Measurements from ENCODE around the gene AKAP13. TPM values are rescaled to one million over a fixed set of nuclear protein-coding genes. Genes with fewer than 3 reads are reported as not detected.
"Not testable (repeated sequence)": the region's sequence is repeated elsewhere in the genome, so short reads cannot be mapped to it uniquely, and the experiment has no call there.

Gene AKAP13
- total RNA-seq, 1 experiment from 2014 or later, result 47.3 TPM

GRCh38 chr15:85485956-85486567 lies 105.7 kb downstream of the AKAP13 start:
- no peaks in the 10 kb centered on the region for H3K23me2 ChIP-seq (ENCODE audit: insufficient read length, low read depth, low read length, poor library complexity, severe bottlenecking)
- Mint-ChIP-seq H3K4me1 (peaks cover 18 to 29% of the 10 kb centered on the region in 2 experiments), H3K27me3 (ENCODE audit: low read depth) (no peaks in the 10 kb centered on the region), H3K4me3 (no peak overlapping the region), H3K9me3 (no peaks in the 10 kb centered on the region; a peak in 1 of 5 replicates), H3K36me3 (ENCODE audit: insufficient read depth in 1 of 3, low read depth in 3 of 3) (peaks cover 2 to 9% (median 4%) of the 10 kb centered on the region in 3 experiments; a peak in 3 of 7 replicates), H3K27ac (no peak overlapping the region)
- no peak overlapping the region for H2BK120ac ChIP-seq (ENCODE audit: low read depth, low read length, poor library complexity, severe bottlenecking)
- no peak overlapping the region for H3K27ac ChIP-seq (ENCODE audit: insufficient read length, low read depth, low read length)
- no peak overlapping the region for H3K14ac ChIP-seq (ENCODE audit: insufficient read depth, low read length)
- H3K9me3 ChIP-seq (ENCODE audit: control insufficient read depth, low read depth, low read length), result no peaks in the 10 kb centered on the region
- H4K20me1 ChIP-seq (ENCODE audit: control insufficient read depth, insufficient read depth, insufficient read length), result no peaks in the 10 kb centered on the region
- peak; percentile 54 for DNase-seq
- no peak overlapping the region for H3K4me2 ChIP-seq (ENCODE audit: insufficient read depth, insufficient read length, low read length)
- H3K4me1 ChIP-seq (ENCODE audit: insufficient read depth, low read length), result no peaks in the 10 kb centered on the region; the same call in 1 of the 2 replicates
- H3K23ac ChIP-seq (ENCODE audit: insufficient read length, low read depth, low read length), result no peak overlapping the region
- H3K56ac ChIP-seq (ENCODE audit: insufficient read length, low read depth, low read length), result no peak overlapping the region
- no peak overlapping the region for H4K8ac ChIP-seq (replicated peaks; ENCODE audit: insufficient read length, low read depth, low read length)
- TF ChIP-seq CTCF (conservative IDR thresholded peaks at IDR 0.05), result peak; percentile 75
- H2BK5ac ChIP-seq (ENCODE audit: insufficient read length, low read length), result no peak overlapping the region
- no peaks in the 10 kb centered on the region for H3K27me3 ChIP-seq (ENCODE audit: insufficient read depth, low read length)
- H3K79me1 ChIP-seq (ENCODE audit: insufficient read depth, low read depth, low read length, poor library complexity, severe bottlenecking), result no peaks in the 10 kb centered on the region
- H2AK5ac ChIP-seq (ENCODE audit: insufficient read length, low read length), result no peak overlapping the region
- H3K4ac ChIP-seq (ENCODE audit: low read depth, low read length), result no peak overlapping the region
- no peak overlapping the region for H4K91ac ChIP-seq (ENCODE audit: insufficient read length, low read depth, low read length)
- H2BK12ac ChIP-seq (ENCODE audit: insufficient read length, low read depth, low read length), result no peak overlapping the region
- no peak overlapping the region for H2BK15ac ChIP-seq (ENCODE audit: low read depth, low read length)
- peaks cover 2% of the 10 kb centered on the region; the same call in 1 of the 2 replicates for H3K79me2 ChIP-seq (ENCODE audit: insufficient read depth, low read length)
- no peak overlapping the region for H4K5ac ChIP-seq (ENCODE audit: insufficient read length, low read depth, low read length)
- no peak overlapping the region for H2AFZ ChIP-seq (ENCODE audit: low read length)
- no peak overlapping the region for H3K9ac ChIP-seq (ENCODE audit: extremely low read depth, insufficient read length, low read length)
- H3K18ac ChIP-seq (ENCODE audit: insufficient read length, low read depth, low read length), result no peak overlapping the region
- H2BK20ac ChIP-seq (ENCODE audit: low read depth, low read length, poor library complexity, severe bottlenecking), result no peak overlapping the region
- H3T11ph ChIP-seq (ENCODE audit: low read length), result no peak overlapping the region

- not testable (repeated sequence) for H3K23me2 ChIP-seq (ENCODE audit: insufficient read length, low read depth, low read length, poor library complexity, severe bottlenecking); DNase-seq; H4K8ac ChIP-seq (replicated peaks; ENCODE audit: insufficient read length, low read depth, low read length); H4K5ac ChIP-seq (ENCODE audit: insufficient read length, low read depth, low read length); H2BK15ac ChIP-seq (ENCODE audit: low read depth, low read length); H3K14ac ChIP-seq (ENCODE audit: insufficient read depth, low read length); H3K27ac Mint-ChIP-seq; H3K18ac ChIP-seq (ENCODE audit: insufficient read length, low read depth, low read length); H2BK20ac ChIP-seq (ENCODE audit: low read depth, low read length, poor library complexity, severe bottlenecking); H3K9me3 ChIP-seq (ENCODE audit: control insufficient read depth, low read depth, low read length); H3K27me3 Mint-ChIP-seq (ENCODE audit: low read depth); H3K9ac ChIP-seq (ENCODE audit: extremely low read depth, insufficient read length, low read length); H3K4me1 ChIP-seq (ENCODE audit: insufficient read depth, low read length); H3K9me3 Mint-ChIP-seq; H4K91ac ChIP-seq (ENCODE audit: insufficient read length, low read depth, low read length); H3K27ac ChIP-seq (ENCODE audit: insufficient read length, low read depth, low read length); H2BK5ac ChIP-seq (ENCODE audit: insufficient read length, low read length); H2AFZ ChIP-seq (ENCODE audit: low read length); H3K4me2 ChIP-seq (ENCODE audit: insufficient read depth, insufficient read length, low read length); H2BK12ac ChIP-seq (ENCODE audit: insufficient read length, low read depth, low read length); H2BK120ac ChIP-seq (ENCODE audit: low read depth, low read length, poor library complexity, severe bottlenecking); H3K27me3 ChIP-seq (ENCODE audit: insufficient read depth, low read length); H3K4ac ChIP-seq (ENCODE audit: low read depth, low read length); H3K36me3 Mint-ChIP-seq (ENCODE audit: insufficient read depth in 1 of 3, low read depth in 3 of 3); H3K79me1 ChIP-seq (ENCODE audit: insufficient read depth, low read depth, low read length, poor library complexity, severe bottlenecking); H3K79me2 ChIP-seq (ENCODE audit: insufficient read depth, low read length); H3K23ac ChIP-seq (ENCODE audit: insufficient read length, low read depth, low read length); H3K4me3 Mint-ChIP-seq; H3T11ph ChIP-seq (ENCODE audit: low read length); H2AK5ac ChIP-seq (ENCODE audit: insufficient read length, low read length); H4K20me1 ChIP-seq (ENCODE audit: control insufficient read depth, insufficient read depth, insufficient read length); H3K56ac ChIP-seq (ENCODE audit: insufficient read length, low read depth, low read length)
- WGBS (ENCODE audit: extremely low coverage, insufficient read length, low lambda C conversion rate), result no CpG with 5 or more reads among the region's 7 CpGs
- H3K4me1 Mint-ChIP-seq, result peaks cover 9 to 19% of the 10 kb centered on the region in 2 experiments
These were observed 107.4 kb downstream of the AKAP13 start for GRCh38 chr15:85487796-85488195.
